Stimulated activated CD4-positive, alpha-beta T cell treated with anti-CD3 and anti-CD28 coated beads, TNF-alpha, amount 100 ng/mL, for 48 hours (primary cell): ENCODE measurements around the gene SNRNP40.

Experiments
- DNase-seq, 3 donors: peaks; one replicate each; pipeline ENCODE4 v3.0.0-alpha.2; 2020; ENCODE audit warnings: low read depth in 3 of 3

SNRNP40 gene

DNA sequence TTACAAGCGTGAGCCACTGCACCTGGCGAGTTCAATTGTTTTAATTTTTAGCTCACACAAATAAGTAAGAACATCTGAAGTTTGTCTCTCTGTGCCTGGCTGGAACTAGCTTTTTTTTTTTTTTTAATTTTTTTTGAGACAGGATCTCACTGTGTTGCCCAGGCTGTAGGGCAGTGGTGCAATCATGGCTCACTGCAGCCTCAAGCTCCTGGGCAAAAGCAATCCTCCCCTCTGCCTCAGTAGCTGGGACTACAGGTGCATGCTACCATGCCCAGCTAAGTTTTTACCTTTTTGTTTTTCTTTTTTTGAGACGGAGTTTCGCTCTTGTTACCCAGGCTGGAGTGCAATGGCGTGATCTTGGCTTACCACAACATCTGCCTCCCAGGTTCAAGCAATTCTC lies 64.8 kb downstream of the SNRNP40 start:
- no peak for DNase-seq

DNA sequence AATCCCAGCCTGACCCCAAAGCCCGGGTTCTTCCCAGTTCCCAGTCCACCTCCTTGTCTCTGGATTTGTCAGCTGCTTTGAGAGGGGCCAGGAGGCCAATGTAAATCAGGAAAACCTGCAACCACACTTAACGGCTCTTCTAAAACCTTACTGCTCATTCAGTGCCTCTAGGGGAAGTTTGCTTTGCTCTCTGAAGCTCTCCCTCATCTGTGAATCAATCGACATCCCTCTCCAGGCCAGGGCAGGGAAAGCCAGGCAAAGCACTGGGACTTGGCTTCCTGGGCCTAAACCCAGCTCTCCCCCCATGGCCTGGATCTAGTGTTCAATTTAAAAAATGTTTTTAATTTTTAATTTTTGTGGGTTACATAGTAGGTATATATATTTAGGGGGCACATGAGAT lies 66.2 kb downstream of the SNRNP40 start:
- no peak for DNase-seq

DNA sequence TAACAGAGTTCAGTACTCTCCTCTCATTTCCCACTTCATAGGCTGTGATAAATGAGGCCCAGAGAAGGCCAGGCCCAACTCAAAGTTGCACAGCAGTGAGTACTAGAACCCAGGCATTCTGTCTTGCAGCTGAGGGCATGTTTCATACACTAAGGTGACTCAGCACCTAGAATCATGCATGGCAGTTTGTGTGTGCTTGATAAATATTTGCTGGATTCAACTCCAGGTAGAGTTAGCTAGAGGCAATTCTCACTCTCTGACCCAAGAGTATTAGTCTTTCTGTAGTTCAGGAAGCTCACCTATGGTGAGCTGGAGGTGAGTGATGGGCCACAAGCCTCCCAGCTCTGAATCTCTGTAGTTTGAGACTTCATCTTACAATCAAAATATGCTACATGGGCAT lies 67.6 kb downstream of the SNRNP40 start:
- DNase-seq = no peak

DNA sequence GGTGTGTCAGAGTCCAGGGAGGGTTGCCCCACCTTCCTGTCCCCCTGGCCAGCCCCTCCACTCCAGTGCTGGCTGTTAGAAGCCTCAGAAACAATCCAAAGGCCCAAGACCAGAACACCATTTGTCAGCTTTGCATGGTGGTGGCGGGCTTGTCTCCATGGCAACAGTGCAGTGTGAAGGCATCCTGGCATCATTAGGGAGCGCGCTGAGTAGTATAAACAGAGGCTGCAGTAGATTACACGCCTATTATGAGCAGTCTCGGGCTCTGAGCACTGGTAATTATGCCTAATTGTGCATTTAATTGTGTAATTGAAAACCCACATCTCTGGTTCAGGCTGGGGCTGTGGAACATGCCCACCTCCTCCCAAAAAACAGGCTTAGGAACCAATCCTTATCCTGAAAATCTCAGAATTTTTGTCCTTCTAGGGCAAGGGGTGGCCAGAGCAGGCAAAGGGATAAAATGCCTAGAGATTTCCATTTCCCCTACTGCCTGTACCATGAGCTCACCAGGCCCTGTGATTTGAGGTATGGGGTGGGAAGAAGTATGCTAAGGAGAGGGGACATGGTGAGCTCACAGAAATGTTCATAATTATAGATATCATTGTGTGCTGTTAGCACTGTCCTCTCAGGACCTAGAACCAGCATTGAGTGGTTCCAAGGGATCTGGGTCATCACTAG lies 68.6 kb downstream of the SNRNP40 start:
- no peak for DNase-seq

DNA sequence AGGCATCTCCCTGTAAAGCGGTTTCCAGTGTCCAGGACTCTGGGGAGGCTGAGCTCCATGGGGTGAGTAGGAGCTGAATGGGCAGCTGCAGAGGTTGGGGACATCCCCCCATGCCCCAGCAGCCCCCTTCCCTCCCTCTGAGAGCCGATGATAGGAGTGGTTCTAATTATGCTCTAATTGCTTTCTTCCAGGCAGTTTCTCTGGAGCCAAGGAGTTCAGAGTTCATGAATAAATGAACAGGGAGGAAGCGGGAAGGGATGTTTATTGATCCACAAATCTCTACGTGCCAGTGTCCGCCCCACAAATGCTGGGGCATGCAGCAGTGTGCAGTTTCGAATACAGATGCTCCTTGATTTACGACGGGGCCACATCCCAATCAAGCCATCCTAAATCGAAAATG lies 72.5 kb downstream of the SNRNP40 start:
- no peak for DNase-seq

DNA sequence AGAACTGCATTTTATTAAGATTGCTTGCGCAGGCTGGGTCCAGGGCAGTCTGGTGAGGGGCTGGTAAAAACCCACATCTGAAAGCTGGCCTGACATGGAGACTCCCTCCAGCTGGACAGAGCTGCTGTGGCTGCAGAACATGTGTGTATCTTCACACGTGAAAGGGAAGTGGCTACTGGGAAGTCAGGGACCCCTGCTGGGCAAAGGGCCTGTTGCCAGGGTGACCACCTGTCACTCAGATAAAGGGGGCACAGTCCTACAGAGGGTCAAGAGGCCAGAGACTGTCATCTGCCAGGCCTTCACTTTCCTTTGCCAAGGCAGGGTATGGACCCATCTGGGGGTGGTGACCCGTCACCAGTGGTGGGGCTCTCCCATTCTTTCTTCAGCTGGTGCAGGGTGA lies 74.4 kb downstream of the SNRNP40 start:
- DNase-seq = no peak

DNA sequence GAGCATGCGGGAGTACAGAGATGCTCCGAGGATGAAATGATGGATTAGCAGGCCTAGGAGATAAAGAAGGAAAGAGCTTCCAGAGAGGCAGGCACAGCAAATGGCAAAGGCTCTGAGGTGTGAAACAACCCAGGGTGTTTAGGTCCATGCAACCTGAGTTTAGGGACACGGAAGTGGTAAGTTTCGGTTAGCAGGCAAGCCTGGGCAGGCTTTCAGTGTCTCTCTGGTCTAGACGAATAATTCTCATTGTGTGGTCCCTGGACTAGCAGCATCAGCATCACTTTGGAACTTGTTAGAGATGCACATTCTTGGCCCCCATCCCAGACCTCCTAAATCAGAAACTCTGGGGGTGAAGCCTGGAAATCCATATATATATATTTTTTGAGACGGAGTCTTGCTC lies 75.5 kb downstream of the SNRNP40 start:
- no peak for DNase-seq

DNA sequence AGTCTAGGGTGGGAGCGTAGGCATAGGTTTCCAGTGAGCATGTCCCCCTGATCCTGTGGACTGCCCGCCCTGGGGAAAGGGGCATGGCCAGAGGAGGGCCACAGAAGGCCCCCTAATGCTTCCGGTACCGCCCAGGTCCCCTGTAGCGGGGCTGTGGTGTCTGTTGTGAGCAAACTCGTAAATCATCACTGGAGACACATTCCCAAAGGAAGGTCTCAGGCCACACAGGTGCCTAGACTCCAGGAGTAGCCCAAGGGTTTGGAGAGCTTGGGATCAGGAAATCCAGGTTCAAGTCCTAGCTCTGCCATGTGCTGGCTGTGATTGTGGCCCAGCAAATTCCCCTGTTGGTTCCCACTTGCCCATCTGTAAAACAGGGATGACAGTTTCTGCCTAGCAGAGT lies 77.1 kb downstream of the SNRNP40 start:
- DNase-seq = no peak

DNA sequence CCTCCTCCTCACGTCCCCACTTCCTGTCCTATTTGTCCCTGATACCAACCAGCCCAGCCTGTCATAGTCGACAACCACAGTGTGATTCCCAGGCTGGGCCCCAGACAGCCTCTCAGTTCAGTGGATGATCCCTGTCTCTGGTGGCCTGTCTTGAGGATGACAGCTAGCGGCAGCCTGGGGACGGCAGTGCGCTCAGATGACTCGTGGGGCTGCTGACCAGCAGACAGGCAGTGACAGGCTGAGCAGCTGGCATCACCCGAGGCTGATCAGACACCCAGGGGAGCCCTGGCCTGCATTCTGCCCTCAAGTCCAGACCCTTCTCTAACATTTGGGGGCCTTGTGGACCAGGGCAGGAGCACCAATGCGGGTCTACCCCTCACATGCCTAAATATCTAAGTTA lies 77.9 kb downstream of the SNRNP40 start:
- no peak for DNase-seq

DNA sequence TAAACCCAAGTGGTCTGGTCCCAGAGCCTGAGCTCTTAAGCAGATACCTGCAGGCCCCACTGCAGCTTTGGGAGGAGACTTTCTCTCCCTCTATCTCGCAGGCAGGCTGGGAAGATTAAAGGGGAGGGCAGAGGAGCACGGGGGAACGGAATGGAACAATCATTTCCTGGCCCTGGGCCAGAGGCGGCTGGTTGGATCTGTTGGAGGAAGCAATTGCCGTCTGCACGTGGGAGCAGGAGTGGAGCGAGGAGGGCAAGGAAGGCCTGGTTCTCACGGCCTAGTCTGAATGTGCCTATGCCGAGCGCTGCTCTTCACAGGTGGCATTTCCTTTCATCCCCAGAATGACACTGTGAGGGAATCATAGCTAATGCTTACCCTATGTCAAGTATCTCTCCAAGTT lies 80.6 kb downstream of the SNRNP40 start:
- DNase-seq = no peak

DNA sequence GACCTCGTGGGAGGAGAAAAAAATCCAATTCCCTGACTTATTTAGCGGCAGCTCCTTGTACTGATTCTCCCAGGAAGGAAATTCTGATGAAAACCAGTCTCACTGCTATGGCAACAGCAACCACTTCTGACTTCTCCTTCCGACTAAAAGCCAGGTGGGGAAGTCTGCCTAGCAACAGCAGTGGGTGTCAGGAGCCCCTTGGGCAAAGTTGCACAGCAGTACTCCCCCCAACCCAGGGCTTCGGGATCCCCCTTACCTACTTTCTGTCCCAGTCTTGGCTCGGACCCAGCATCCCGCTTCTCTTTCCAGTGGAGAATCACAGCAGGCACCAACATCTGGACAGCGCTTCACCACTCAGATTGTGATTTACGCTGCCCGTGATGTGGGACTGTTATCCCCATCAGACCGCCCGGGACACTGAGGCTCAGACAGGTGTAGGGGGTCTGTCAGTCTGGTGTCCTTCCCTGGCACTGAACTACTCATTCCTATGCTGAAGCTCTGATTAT lies 81.5 kb downstream of the SNRNP40 start:
- DNase-seq = no peak

DNA sequence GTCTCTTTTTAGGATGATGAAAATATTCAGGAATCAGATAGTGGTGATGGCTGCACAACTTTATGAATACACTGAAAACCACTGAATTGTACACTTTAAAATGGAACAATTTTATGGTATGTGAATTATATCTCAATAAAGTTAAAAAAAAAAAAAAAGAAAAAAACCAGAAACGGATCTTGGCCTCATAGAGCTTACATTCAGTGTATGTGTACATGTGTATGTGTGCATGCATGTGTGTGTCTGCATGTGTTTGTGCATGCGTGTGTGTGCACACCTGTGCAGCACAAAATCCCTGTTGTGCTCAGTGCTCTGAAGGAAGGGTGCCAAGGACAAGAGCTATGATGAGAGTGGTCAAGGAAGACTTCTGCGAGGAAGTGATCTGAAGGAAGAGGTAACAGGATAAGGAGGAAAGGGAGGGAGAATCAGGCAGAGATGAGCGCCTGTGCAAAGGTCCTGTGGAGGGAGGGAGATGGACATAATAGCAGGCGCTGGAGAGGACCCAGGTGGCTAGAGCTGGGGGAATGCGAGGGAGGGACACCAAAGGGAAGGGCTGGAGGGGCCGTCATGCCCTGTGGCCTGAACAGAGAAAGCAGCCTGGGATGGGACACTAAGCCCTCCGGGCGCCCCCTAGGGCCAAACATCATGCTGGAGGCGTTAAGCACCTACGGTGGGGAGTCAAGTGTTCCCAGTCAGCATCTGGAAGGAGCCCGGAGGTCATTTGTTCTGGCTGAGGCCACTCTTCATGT lies 82.1 kb downstream of the SNRNP40 start:
- DNase-seq = no peak
